ENCODE results near the gene GNAT3.

DNA sequence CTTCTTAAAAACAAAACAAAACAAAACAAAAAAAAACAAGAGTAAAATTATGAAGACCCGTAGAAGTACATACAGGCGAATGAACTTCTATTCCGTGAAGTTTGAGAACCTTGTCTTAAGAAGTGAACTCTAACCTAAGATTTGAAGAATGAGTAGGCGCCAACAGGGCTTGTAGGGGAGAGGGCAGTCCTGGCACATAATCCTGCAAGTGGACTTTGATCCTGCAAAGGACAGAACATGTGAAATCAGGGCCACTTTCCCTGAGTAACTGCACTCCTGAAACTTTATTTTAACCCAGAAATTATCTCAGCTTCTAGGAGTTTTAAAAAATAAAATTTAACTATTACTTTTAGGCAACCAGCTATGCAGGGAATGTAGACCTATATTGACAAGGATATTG is 62.0 kb downstream of the GNAT3 start:
- TF ChIP-seq, protein P1, sequence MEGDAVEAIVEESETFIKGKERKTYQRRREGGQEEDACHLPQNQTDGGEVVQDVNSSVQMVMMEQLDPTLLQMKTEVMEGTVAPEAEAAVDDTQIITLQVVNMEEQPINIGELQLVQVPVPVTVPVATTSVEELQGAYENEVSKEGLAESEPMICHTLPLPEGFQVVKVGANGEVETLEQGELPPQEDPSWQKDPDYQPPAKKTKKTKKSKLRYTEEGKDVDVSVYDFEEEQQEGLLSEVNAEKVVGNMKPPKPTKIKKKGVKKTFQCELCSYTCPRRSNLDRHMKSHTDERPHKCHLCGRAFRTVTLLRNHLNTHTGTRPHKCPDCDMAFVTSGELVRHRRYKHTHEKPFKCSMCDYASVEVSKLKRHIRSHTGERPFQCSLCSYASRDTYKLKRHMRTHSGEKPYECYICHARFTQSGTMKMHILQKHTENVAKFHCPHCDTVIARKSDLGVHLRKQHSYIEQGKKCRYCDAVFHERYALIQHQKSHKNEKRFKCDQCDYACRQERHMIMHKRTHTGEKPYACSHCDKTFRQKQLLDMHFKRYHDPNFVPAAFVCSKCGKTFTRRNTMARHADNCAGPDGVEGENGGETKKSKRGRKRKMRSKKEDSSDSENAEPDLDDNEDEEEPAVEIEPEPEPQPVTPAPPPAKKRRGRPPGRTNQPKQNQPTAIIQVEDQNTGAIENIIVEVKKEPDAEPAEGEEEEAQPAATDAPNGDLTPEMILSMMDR (IDR thresholded peaks at IDR 0.05; ENCODE audit: extremely low read depth in 1 of 2, insufficient read depth in 1 of 2, low read depth in 1 of 2, low read length in 2 of 2) = no peak
- TF ChIP-seq MYC (IDR thresholded peaks at IDR 0.05; ENCODE audit: low read depth, low read length) = no peak
- no peak for TF ChIP-seq JUN (IDR thresholded peaks at IDR 0.05; ENCODE audit: borderline replicate concordance, insufficient read depth, insufficient read length, low read depth)

All from endothelial cell of umbilical vein (primary cell).